Measurements from ENCODE around the gene CEP57L1.

Gene CEP57L1

GRCh38 chr6:109092074-109092473 lies 3.2 kb upstream of the CEP57L1 start:
- H3K79me2 ChIP-seq (ENCODE audit: low read length), result peaks cover 89% of the 10 kb centered on the region
- H3K27me3 ChIP-seq (replicated peaks; ENCODE audit: insufficient read depth, low read length), result no peaks in the 10 kb centered on the region
- no peak for TF ChIP-seq EZH2 (optimal IDR thresholded peaks at IDR 0.05; ENCODE audit: low read depth, low read length)
- no peak for TF ChIP-seq EZH2phosphoT487 (IDR thresholded peaks at IDR 0.05; ENCODE audit: low read length)
- no peak for TF ChIP-seq CTCF (IDR thresholded peaks at IDR 0.05; ENCODE audit: low read length)
- H3K4me1 ChIP-seq (ENCODE audit: low read length), result peaks cover 38% of the 10 kb centered on the region
- H3K4me2 ChIP-seq (ENCODE audit: low read depth, low read length), result peak overlapping the region; percentile 86
- no peaks in the 10 kb centered on the region for H4K20me1 ChIP-seq (ENCODE audit: insufficient read depth, low read length)
- H3K36me3 ChIP-seq (replicated peaks; ENCODE audit: insufficient read depth, low read length), result no peaks in the 10 kb centered on the region
- no peak for DNase-seq
- H3K9ac ChIP-seq (ENCODE audit: low read length), result peak overlapping the region; percentile 81
- peaks cover 27% of the 10 kb centered on the region for H3F3A ChIP-seq (ENCODE audit: insufficient read depth, low read length)
- H3K4me3 ChIP-seq (ENCODE audit: low read length), result peak overlapping the region; percentile 86
- H3K9me3 ChIP-seq (replicated peaks; ENCODE audit: insufficient read depth, low read length), result no peaks in the 10 kb centered on the region
- 0 out of 2 replicates have a peak overlapping the region, but pooled peaks have one; percentile 3 for H3K27ac ChIP-seq (ENCODE audit: low read length)
- no peak overlapping the region for H2AFZ ChIP-seq (ENCODE audit: low read length)
- no peaks in the 10 kb centered on the region for H3K9me2 ChIP-seq (replicated peaks; ENCODE audit: insufficient read depth, low read length)

- peak overlapping the region; percentile 81 for H3K9ac ChIP-seq (ENCODE audit: low read length)
- no peaks in the 10 kb centered on the region for H3K27me3 ChIP-seq (replicated peaks; ENCODE audit: insufficient read depth, low read length)
- peaks cover 16% of the 10 kb centered on the region for H3F3A ChIP-seq (ENCODE audit: insufficient read depth, low read length)
- no peaks in the 10 kb centered on the region for H3K9me2 ChIP-seq (replicated peaks; ENCODE audit: insufficient read depth, low read length)
- DNase-seq, result no peak
- H3K9me3 ChIP-seq (replicated peaks; ENCODE audit: insufficient read depth, low read length), result no peaks in the 10 kb centered on the region
- H3K4me2 ChIP-seq (ENCODE audit: low read depth, low read length), result peak overlapping the region; percentile 86
- no peak overlapping the region for H2AFZ ChIP-seq (ENCODE audit: low read length)
- H4K20me1 ChIP-seq (ENCODE audit: insufficient read depth, low read length), result no peaks in the 10 kb centered on the region
- peaks cover 21% of the 10 kb centered on the region; the same call in 1 of the 2 replicates for H3K4me1 ChIP-seq (ENCODE audit: low read length)
- H3K79me2 ChIP-seq (ENCODE audit: low read length), result peaks cover 89% of the 10 kb centered on the region
- H3K27ac ChIP-seq (ENCODE audit: low read length), result peak overlapping the region; percentile 96; the same call in 1 of the 2 replicates
- no peaks in the 10 kb centered on the region for H3K36me3 ChIP-seq (replicated peaks; ENCODE audit: insufficient read depth, low read length)
- TF ChIP-seq EZH2 (optimal IDR thresholded peaks at IDR 0.05; ENCODE audit: low read depth, low read length), result no peak
- no peak for TF ChIP-seq EZH2phosphoT487 (IDR thresholded peaks at IDR 0.05; ENCODE audit: low read length)
- TF ChIP-seq CTCF (IDR thresholded peaks at IDR 0.05; ENCODE audit: low read length), result no peak
- peak overlapping the region; percentile 86 for H3K4me3 ChIP-seq (ENCODE audit: low read length)
These were observed 1.4 kb upstream of the CEP57L1 start for GRCh38 chr6:109093732-109094415.

- Histone ChIP-seq H3K9ac (ENCODE audit: low read length) (peak within 1 kb of the TSS; percentile 81), H3K9me3 (replicated peaks; ENCODE audit: insufficient read depth, low read length) (no peaks in the 10 kb centered on the region), H3K4me2 (ENCODE audit: low read depth, low read length) (peak within 1 kb of the TSS; percentile 86), H3K36me3 (replicated peaks; ENCODE audit: insufficient read depth, low read length) (no peaks in the 10 kb centered on the region), H3K9me2 (replicated peaks; ENCODE audit: insufficient read depth, low read length) (no peaks in the 10 kb centered on the region), H3K4me1 (ENCODE audit: low read length) (peaks cover 16% of the 10 kb centered on the region; the same call in 1 of the 2 replicates), H3F3A (ENCODE audit: insufficient read depth, low read length) (peaks cover 9% of the 10 kb centered on the region; the same call in 1 of the 2 replicates), H4K20me1 (ENCODE audit: insufficient read depth, low read length) (no peaks in the 10 kb centered on the region), H3K27me3 (replicated peaks; ENCODE audit: insufficient read depth, low read length) (no peaks in the 10 kb centered on the region), H2AFZ (ENCODE audit: low read length) (peak within 1 kb of the TSS; percentile 78), H3K79me2 (ENCODE audit: low read length) (peaks cover 86% of the 10 kb centered on the region), H3K27ac (ENCODE audit: low read length) (peak within 1 kb of the TSS; percentile 96), H3K4me3 (ENCODE audit: low read length) (peak within 1 kb of the TSS; percentile 86)
- no peak for TF ChIP-seq EZH2phosphoT487 (IDR thresholded peaks at IDR 0.05; ENCODE audit: low read length)
- DNase-seq, result peak; percentile 88
These were observed 781 bp upstream of the CEP57L1 start, which contains the start of gene SESN1 for GRCh38 chr6:109094416-109095035. Gene SESN1 (minus strand): TSS chr6:109094846. CDS start chr6:109094073, 773 bp downstream.
